SKM-1 treated with dmso at 0.1 percent for 144 hours (cell line): ENCODE results near the gene CASP10.
"Not testable (repeated sequence)": the region's sequence is repeated elsewhere in the genome, so short reads cannot be mapped to it uniquely, and the experiment has no call there.

Experiments used
- DNase-seq: peaks from one replicate; lab custom pipeline; 2025; ENCODE audit not compliant: unreplicated experiment; lab: John Stamatoyannopoulos, UW

CASP10 gene, protein sequence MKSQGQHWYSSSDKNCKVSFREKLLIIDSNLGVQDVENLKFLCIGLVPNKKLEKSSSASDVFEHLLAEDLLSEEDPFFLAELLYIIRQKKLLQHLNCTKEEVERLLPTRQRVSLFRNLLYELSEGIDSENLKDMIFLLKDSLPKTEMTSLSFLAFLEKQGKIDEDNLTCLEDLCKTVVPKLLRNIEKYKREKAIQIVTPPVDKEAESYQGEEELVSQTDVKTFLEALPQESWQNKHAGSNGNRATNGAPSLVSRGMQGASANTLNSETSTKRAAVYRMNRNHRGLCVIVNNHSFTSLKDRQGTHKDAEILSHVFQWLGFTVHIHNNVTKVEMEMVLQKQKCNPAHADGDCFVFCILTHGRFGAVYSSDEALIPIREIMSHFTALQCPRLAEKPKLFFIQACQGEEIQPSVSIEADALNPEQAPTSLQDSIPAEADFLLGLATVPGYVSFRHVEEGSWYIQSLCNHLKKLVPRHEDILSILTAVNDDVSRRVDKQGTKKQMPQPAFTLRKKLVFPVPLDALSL

DNA sequence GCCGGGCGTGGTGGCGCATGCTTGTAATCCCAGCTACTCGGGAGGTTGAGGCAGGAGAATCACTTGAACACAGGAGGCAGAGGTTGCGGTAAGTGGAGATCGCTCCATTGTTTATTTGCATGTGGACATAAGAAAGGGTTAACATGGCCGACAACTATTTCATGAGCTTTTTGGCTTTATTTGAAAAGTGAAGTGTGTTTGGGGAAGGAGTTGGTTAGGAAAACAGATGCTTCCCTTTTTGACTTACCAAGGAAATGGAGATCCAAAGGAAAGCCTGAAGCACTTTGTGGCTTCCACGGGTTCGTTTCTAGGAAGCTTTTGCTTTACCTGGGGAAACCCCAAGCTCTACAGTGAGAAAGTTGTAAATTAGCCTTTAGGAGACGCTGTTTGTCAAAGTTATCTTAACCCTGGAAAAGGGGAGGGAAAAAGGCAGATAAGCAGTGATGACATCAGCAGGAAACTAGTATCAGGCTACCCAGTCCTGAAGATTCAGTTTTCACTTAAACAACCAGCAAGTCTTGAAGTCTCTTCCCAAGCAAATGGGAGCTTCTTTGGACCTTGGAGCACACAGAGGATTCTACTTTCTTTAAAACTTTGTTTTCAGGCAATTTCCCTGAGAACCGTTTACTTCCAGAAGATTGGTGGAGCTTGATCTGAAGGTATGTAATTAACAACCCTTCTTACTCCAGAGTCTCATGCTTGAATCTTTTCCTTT, at the start of gene CASP10:
TSS of gene CASP10 (plus strand) at position 492 of the 715 bp plus-strand sequence. CDS start 2,637 bp downstream, outside the sequence.
- peak; percentile 74 for DNase-seq

DNA sequence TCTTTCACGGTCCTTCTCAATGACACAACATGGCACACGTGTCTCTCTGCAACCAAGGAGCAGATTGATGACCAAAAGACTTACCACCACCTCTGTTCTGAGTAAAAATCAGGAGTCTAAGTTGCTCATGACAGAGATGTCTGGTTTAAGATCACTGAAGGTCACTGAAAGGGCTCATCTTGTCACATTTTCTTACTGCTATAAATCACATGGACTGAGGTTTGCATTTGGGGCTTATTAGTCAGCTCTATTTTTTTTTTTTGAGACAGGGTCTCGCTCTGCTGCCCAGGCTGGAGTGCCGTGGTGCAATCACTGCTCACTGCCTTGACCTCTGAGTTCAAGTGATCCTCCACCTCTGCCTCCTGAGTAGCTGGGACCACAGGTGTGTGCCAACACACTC, 47.6 kb upstream of the CASP10 start:
- no peak for DNase-seq

DNA sequence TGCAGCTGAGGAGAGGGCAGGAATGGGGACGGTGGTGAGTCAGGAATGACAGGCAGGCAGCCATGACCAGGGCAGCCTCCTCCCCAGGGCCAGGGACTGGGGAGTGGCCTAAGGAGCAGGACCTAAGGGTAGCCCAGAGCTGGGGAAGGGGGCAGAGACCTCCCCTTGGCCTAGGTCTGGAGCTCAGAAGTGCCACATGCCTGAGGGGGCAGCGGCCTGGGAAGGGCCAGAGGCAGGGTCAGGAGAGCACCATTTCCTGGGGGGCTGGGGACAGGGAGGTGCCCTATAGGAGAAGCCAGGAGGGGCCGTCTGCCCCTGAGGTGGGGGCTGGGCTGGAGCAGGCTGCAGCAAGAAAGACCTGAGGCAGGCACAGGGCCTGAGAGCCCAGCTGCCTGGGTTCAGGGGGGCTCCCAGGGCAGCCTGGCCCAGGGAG, 46.0 kb upstream of the CASP10 start:
- DNase-seq, result no peak

DNA sequence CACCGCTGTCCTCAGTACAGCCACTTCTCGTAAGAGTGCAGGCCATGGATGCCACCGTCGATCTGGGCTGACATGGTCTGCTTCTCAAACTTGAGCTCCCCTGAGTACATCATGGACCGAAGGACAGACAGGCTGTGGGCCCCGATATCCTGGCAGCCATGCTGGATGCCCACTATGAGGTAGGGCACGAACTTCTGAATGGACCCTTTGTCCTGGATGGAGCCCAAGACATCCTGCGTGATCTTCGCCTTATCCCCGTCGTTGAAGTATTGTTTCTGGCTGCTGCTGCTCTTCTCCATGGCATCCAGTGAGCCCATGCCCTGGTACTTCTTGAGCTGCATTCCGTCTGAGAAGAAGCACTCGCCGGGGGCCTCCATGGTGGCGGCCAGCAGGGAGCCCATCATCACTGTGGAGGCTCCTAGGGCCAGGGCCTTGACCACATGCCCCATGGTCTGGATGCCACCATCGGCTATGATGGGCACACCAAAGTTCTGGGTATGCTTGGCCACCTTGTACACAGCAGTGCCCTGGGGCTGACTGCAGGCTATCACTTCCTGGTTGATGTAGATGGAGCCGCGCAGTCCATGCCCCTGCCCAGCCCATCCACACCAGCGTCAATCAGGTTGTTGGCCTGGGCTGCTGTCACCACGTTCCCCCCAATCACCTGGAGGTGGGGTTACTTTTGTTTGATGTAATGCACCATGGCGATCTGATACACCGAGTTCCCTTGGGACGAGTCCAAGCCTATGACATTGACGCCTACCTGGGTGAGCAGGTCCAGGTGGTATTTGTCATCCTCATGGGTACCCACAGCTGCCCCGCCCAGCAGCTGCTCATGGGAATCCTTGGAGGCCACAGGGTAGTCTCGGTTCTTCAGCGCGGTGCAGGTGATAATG, 45.2 kb upstream of the CASP10 start:
- no peak for DNase-seq

DNA sequence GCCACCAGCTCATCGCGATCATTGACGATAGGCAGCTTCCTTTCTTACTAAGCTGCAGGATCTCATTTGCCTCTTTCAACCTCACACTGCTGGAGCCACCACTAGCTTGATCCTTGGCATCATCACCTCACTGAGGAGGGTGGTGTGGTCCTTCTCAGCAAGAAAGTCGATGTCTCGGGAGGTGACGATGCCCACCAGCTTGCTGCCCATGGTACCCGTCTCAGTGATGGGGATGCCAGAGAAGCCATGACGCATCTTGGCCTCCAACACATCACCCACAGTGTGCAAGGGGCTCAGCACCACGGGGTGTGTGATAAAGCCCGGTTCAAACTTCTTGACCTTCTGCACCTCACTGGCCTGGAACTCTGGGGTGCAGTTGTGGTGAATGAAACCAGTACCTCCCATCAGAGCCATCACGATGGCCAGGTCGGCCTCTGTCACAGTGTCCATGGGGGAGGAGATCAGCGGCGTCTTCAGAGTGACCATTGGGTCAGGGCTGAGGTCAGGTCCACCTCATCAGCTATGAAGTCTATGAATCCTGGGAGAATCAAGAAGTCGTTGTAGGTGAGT, 44.5 kb upstream of the CASP10 start:
- no peak for DNase-seq

DNA sequence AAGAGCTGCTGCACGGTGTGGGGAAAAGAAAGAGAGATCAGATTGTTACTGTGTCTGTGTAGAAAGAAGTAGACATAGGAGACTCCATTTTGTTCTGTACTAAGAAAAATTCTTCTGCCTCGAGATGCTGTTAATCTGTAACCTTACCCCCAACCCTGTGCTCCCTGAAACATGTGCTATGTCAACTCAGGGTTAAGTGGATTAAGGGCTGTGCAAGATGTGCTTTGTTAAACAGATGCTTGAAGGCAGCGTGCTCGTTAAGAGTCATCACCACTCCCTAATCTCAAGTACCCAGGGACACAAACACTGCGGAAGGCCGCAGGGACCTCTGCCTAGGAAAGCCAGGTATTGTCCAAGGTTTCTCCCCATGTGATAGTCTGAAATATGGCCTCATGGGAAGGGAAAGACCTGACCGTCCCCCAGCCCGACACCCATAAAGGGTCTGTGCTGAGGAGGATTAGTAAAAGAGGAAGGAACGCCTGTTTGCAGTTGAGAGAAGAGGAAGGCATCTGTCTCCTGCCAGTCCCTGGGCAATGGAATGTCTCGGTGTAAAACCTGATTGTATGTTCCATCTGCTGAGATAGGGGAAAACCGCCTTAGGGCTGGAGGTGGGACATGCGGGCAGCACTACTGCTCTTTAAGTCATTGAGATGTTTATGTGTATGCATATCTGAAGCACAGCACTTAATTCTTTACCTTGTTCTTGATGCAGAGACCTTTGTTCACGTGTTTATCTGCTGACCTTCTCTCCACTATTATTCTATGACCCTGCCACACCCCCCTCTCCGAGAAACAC, 43.8 kb upstream of the CASP10 start:
- not testable (repeated sequence) for DNase-seq

DNA sequence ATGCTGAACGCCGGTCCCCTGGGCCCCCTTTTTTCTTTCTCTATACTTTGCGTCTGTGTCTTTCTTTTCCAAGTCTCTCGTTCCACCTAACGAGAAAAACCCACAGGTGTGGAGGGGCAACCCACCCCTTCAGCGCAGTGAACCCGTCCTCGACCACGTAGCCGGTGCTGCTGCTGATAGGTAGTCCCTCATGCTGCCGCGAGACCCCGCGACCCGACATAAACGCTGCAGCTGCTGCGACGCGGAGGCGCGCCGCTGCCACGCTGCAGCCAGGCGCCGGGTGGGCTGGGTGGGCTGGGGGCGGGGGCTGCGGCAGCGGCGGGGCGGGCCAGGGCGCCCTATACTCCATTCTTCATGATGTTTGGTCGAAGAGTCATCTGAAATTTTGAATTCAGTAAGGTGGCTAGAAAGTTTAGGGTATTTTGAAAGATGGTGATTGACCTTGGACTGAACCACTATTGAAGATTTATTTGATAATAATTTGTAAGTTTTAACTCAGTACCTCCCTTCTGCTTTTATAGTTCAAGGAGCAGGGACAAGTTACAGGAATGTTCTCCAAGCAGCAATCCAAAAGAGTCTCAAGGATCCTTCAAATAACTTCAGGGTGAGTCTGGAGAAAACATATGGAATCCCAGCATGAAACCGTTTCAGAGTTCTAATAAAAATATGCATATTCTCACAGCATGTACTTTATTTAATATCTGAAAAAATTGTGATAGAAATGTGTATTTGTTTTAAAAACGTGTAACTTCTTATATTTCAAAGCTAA, 42.9 kb upstream of the CASP10 start:
- DNase-seq, result no peak

DNA sequence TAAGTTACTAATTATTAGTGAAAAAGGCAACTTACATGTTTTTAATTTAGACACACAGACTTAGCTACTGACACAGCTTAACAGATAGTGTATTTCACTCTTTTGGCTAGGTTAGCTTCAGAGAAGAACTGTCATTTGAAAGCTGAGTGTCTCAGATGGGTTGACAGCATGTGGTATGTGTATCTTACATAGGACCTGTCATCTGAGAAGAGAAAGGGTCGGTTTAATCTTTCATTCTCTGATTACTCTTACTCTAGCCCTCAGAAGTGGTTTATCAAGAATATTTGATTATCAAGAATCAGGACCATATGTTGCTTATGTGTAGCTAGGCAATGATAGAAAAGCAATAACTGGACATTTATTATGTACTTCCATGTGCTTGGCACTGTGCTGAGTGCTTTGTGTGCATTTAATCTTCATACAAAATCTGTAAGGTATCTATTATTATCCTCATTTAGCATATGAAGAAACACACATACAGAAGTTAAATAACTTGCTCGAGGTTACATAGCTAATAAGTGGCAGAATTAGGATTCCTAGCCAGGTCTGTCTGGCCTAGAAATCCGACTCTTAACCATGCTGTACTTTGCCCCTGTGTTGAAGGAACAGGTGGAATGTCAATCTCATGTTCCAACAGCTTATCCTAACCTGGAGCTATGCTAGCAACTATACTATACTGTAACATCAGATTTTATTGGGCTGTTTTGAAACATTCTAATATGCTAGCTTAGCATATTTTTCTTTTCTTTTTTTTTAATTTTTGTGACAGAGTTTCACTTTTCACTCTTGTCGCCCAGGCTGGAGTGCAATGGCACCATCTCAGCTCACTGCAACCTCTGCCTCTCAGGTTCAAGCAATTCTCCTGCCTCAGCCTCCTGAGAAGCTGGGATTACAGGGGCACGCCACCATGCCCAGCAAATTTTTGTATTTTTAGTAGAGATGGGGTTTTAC, 38.6 kb upstream of the CASP10 start:
- DNase-seq, result no peak

DNA sequence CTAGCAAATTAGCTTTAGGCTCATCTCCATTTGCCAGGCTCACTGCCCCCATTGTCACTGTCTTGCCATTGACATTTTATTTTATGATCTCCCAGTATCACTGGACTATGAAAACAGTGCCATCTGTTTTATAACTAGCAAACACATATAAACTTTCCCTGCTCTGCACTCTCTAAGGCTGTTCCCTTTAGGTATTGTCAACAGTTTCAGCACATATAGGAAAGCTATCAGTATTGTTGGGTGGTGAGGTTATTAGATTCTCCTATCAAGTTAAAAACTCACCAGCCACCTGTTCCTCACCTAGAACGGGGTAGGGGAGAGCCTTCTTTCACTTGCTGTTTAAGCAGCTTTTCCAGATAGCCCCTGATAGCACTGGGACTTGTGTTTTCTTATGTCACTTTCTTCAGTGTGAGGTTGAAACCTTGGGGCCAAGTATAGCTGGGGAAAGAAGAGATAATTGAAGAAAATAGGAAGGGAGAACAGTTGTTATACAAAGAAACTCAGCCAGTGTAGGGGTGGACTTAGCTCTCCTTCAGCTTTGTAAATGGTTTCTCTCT, 34.4 kb upstream of the CASP10 start:
- DNase-seq, result no peak

DNA sequence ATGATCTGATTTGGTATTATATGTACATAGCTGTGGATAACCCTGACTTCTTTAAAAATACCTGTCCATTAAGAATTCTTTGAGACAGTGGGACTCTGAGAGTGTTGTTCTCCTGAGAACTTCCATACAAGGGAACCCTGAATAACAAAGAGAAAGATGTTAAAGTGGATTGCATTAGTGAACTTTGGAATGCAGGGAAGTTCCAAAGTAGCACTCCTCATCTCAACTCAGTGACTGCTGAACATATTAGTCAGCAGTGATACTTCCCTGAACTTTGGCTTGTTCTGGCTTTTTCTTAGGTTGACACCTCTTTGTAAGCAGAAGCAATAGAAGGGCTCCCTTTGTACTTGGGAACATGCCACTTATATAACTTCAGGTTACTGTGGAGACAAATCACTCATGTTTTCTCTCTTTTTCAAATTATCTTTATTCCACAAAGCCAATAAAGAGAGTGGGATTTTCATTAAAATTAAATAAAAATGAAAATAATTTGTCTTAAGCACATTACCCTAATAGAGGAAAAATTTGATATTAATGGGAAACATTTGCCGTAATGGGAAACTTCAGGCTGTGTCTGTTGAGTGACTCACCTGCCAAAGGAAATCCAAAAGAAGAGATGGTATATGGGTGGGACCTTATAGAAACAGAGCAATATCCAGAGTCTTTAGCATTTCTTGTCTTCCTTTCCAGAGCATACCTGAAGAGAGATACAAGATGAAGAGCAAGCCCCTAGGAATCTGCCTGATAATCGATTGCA, 33.7 kb upstream of the CASP10 start:
- DNase-seq, result no peak

DNA sequence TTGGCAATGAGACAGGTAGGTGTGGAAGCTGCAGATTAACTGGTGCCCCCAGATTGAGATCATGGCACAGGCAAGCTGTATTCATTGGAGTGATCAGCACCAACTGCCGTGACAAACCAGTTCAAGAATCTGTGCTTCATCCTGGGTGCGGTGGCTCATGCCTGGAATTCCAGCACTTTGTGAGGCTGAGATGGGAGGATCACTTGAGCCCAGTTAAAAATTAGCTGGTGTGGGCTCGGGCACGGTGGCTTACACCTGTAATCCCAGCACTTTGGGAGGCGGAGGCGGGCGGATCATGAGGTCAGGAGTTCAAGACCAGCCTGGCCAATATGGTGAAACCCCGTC, 33.1 kb upstream of the CASP10 start:
- DNase-seq, result not testable (repeated sequence)

DNA sequence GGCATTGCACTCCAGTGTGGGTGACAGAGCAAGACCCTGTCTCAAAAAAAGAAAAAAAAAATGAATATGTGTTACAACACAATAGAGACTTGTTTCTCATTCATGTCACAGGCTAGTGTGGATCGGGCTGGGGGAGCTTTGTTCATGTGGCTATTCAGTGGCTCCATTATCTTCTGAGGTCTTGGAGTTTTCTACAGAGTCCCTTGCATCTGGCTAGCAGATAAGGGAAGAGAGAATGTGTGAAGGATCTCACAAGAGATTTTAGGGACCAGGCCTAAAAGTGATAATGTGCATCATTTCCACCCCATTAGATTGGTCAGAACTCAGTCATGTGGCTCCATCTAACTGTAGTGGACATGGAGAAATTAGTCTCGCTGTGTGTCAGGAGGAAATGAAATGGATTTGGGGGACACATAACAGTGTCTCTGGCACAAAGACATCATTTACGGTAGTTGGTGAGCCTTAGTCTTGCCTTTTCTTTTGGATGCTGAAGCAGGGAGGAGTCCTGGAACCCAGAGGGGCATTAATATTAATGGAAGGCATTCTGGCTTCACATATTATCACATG, 32.4 kb upstream of the CASP10 start:
- DNase-seq, result no peak

DNA sequence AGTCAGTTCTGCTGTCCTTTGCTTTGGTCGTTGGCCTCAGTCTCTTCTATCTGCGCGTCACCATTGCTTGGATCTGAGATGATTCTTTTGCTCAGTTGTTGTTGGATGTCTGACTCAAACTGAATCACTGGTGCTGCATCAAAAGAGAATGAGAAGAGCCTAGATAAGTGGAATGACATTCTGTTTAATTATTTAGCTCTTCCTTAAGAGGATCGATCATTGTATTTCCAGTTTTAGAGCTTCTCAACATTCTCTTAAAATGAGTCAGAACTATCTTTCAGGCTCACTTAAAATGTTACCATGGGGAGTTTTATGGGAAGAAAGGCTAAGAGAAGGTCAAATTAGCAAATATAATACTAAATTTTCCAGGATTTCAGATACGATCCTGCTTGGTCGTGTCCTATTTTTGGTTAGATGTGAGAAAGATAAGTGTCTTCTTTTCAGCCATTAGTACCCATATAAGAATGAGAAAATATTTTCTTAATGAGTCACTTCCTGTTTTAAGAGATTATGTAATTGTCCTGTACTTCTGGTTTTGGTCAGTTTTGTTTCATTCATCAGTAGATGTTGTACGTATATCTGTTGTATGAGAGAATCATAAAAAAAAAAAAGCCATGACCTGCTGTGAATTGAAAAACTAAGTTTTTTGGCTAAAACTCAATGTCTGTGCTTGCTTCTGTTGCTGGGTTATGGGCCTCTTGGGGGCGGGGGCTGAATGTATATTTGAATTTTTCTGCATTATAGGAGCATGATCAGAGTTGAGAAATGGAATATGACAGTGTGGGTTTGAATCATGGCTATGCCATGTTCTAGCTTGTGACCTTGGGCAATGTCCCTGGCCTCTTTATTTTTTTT, 31.6 kb upstream of the CASP10 start:
- DNase-seq, result peak; percentile 92

DNA sequence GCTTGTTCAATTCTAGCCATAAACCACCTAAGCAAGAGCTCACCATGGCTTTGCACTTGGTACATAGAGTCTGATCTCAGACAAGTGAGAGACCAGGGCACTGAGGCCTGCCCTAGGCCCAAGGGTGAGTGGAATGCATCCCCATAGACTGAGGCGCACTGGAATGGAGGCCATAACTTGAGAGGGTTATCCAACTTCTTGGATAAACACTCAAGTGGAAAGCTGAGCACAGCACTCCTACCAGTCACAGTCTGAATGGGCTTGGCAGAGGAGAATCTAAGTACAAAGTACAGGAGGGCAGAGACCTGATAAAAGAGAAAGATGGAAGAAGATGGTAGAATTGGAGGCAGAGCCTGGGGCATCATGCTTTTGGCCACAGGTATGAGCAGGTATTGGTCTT, 30.4 kb upstream of the CASP10 start:
- DNase-seq, result no peak

DNA sequence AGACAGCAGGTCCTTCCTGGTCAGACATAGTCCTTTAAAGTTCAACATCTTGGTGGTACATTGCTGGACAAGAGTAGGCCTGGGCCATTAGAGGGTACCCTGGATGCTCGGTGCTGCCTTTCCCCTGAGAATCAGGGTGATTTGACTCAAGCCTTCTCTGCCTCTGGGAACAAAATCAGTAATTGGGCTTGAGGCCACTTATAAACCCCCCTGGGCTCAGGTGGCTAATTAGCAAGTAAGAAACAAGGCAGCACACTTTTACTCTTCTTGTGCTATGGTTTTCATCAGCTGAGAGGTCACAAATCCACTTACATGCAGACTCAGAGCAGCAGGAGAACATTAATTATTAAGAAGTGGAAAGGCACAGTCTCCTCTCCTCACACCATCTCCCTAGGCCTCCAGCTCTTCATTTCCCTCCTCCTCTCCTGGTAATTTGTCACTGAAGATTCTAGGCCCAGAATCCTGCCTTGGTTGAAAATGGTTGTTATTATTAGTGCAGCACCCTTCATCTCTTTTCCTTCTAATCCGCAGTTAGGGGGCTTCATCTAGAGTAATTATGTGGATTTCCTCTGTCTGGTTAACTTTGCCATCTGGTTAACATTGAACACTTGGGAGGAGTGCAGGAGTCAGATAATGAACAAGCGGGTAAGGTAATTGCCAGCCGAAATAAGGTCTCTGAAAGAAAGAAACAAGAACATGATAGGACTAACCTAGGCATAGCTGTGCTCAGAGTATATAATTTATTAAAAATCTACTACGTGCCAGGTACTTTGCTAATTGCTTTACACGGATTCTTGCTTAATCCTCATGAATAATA, 29.7 kb upstream of the CASP10 start:
- DNase-seq, result no peak
